AG09319 (cell line): ENCODE results near the gene MCUB.
A peak's percentile ranks its signal among the peaks of the same experiment; 100 is the strongest.
"Not testable (repeated sequence)": the region's sequence is repeated elsewhere in the genome, so short reads cannot be mapped to it uniquely, and the experiment has no call there.

Source experiments
- DNase-seq: peaks from one replicate; pipeline ENCODE4 v3.0.0-alpha.2; 2010; ENCODE audit warnings: low read depth; ENCODE audit errors: extremely low read depth
- TF ChIP-seq, protein P1 (sequence below): IDR thresholded peaks from 2 replicates; pipeline ENCODE4 v1.5.1; 2011; ENCODE audit warnings: low read depth, mild to moderate bottlenecking, inconsistent platforms, low read length, moderate library complexity

MCUB gene

GRCh38 chr4:109548655-109549054, 11.4 kb upstream of the MCUB start:
- TF ChIP-seq, protein P1, sequence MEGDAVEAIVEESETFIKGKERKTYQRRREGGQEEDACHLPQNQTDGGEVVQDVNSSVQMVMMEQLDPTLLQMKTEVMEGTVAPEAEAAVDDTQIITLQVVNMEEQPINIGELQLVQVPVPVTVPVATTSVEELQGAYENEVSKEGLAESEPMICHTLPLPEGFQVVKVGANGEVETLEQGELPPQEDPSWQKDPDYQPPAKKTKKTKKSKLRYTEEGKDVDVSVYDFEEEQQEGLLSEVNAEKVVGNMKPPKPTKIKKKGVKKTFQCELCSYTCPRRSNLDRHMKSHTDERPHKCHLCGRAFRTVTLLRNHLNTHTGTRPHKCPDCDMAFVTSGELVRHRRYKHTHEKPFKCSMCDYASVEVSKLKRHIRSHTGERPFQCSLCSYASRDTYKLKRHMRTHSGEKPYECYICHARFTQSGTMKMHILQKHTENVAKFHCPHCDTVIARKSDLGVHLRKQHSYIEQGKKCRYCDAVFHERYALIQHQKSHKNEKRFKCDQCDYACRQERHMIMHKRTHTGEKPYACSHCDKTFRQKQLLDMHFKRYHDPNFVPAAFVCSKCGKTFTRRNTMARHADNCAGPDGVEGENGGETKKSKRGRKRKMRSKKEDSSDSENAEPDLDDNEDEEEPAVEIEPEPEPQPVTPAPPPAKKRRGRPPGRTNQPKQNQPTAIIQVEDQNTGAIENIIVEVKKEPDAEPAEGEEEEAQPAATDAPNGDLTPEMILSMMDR: no peak
- no peak for DNase-seq

DNA sequence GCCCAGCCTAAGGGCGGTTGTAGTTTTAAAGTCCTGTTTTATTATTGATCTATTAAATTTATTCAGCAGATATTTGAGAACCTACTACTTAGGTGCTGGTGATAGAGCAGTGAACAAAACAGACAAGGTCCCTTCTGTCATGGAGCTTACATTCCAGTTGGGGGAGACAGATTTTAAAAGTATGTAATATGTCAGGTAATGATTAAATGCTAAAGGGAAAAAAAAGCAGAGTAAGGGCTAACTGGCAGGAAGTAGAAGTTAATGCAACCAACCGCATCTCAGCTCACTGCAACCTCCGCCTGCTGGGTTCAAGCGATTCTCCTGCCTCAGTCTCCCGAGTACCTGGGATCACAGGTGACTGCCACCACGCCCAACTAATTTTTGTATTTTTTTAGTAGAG, 7.8 kb upstream of the MCUB start:
- TF ChIP-seq, protein P1: no peak
- no peak for DNase-seq

DNA sequence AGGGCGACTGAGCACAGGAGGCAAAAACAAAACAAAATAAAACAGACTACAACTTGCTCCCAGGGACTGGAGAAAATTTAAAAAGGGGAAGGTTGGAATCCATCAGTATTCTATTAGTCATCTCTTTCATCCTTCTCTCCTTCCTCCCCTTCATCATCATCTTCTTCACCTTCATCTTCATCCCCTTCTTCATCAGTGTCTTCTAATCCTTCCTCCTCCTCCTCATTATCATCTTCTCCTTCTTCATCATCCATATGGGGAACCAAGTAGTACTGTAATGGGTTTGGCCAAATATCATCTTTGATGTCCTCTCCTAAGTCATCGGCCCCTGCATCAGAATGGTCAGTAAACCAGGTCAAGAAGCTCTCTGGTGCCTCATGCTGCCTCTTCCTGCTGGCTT, 6.9 kb upstream of the MCUB start:
- DNase-seq: no peak

GRCh38 chr4:109554971-109555370, 5.1 kb upstream of the MCUB start:
- TF ChIP-seq, protein P1: no peak
- no peak for DNase-seq

More for the DNA sequence above, 6.9 kb upstream of the MCUB start:
- TF ChIP-seq, protein P1: no peak

- TF ChIP-seq, protein P1: no peak
- no peak for DNase-seq
Measured at GRCh38 chr4:109557433-109557832, 2.6 kb upstream of the MCUB start.

- not testable (repeated sequence) for DNase-seq
Measured at GRCh38 chr4:109558095-109558494, 2.0 kb upstream of the MCUB start.

GRCh38 chr4:109559625-109559982, 442 bp upstream of the MCUB start:
- DNase-seq: no peak
- TF ChIP-seq, protein P1: no peak

DNA sequence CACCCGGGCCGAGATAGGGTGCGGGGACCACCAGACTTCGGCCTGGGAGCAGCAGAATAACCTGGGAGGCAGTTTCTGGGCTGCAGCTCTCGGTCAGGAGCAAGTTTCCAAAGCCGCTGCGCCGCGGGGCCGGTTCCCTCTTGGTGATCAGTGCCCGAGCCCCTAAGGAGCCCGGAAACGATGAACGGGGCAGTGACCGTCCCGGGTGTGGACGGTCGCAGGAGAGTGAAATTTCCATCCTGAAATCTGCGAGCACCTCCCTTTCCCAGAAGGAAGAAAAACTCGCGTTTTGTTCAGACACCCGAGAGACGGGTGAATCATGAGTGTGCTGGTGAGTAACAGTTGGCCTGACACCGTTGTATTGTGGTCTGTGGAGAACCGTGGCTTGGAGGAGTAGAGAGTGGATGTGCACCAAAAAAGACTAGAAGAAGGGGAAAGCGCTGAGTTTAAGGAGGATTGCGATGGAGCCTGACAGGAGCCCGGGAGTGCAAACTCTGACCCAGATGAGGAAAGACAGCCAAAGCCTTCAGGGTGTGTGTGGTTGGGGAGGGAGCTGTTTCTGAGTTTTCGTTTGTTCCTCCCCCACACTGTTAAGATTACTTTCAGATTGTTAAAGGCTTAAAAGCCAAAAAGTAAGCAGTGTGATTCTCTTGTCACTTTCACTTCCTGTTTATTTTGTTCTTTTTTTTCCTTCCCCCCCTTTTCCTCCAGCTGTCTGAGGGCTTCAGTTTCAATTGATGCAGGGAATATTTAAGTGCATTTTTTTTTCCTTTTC, 828 bp downstream of the MCUB start:
- peak; percentile 25 for DNase-seq
- TF ChIP-seq, protein P1: no peak
